Measurements from ENCODE around the gene WDR53.
"Not testable (repeated sequence)": the region's sequence is repeated elsewhere in the genome, so short reads cannot be mapped to it uniquely, and the experiment has no call there.

WDR53 gene

DNA sequence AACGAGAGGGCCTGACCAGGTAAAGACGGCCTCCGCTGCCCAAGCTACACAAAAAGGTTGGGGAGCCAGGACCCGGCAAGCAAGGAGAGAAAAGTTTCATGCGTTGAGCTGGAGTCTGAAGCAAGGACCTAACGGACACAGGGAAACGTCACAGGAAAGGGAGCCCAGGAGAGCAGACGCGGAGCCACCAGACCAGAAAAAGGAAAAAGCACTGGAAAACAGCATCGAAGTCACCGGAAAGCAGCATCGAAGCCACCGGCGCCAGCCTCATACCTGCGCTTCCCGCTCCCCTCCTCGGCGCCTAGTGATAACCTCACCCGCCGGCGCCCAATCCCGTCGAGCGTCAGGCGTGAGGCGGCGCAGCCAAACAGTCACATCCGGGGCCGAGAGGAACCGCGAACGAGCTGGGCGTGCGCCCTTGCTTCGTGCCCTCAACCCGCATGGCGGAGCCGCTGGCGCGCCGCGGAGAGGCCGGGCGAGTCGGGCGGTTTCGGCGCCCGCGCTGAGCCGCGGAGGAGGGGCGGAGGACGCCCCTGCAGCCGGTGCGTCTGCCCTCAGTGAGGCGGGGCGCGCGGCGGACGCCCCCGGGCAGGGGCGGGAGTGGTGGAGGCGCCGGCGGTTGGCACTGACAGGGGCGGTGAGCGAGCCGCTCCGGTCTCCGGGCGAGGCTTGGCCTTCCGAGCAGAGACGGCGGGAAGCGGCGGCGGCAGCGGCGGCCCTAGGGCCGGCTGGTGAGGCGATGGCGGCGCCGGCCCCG, at the start of gene WDR53, which contains the start of gene FBXO45:
WDR53 (minus strand) TSS at position 309 of the 757 bp plus-strand sequence. CDS start 7,079 bp downstream, outside the sequence.
FBXO45 (plus strand) TSS at position 415 of the 757 bp plus-strand sequence; CDS start at position 740, 325 bp downstream.
- peak; percentile 97 for DNase-seq

DNA sequence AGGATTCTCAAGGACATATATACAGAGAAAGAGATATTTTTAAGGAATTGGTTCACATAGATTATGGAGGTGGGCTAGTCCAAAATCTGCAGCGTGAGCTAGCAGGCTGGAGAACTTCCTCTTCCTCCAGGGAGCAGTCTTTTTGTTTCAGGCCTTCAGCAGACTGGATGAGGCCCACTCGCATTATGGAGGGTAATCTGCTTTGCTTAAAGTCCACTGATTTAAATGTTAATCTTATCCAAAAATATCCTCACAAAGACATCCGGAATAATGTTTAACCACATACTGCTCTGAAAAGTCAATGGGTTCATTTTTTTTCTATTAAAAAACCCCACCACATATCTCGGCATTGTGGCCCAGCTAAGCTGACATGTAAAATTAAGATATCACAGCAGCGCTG, 48.9 kb upstream of the WDR53 start:
- DNase-seq: no peak

DNA sequence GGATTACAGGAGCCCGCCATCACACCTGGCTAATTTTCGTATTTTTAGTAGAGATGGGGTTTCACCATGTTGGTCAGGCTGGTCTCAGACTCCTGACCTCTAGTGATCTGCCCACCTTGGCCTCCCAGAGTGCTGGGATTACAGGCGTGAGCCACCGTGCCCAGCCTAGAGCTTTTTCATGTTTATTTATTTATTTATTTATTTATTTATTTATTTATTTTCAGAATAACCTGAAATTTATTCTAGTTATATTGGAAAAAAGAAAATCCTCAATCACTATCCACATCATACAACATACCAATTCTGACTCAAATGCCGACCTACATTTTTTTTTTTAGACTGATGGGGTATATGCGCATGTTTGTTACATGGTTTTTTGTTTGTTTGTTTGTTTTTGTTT, 46.9 kb upstream of the WDR53 start:
- not testable (repeated sequence) for DNase-seq

DNA sequence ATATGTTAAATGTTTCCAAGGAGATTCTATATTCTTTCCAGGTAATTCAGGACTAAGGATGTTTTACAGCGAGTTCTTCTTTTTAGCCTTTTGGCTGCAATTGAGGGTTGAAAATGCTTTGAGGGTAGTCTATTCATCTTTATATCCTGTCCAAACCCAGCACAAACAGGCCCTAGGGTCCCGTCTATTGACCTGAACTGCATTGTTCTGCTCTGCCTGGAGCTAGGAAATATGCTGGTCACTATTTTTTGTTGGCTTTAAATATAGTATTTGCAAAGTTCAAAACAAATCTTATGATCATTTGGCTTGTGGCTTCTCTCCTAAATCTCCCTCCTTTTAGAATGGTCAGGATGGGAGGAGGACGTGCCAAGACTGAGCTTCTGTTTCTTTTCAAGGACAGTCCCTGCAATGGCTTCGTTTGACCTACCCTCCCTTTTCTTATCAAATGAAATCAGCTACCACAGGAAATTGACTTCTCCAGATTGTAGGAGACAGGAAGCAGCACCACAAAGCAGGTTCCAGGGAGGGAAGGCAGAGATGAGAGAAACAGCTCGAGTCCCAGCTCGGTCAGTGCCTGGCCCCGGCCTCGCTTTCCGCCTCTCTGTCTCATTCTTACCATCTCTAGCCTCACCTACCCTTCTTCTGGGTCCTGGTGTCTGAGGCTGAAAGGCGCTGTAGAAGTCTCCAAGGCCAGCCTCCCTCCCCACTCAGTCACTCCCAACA, 43.6 kb upstream of the WDR53 start:
- DNase-seq: no peak

DNA sequence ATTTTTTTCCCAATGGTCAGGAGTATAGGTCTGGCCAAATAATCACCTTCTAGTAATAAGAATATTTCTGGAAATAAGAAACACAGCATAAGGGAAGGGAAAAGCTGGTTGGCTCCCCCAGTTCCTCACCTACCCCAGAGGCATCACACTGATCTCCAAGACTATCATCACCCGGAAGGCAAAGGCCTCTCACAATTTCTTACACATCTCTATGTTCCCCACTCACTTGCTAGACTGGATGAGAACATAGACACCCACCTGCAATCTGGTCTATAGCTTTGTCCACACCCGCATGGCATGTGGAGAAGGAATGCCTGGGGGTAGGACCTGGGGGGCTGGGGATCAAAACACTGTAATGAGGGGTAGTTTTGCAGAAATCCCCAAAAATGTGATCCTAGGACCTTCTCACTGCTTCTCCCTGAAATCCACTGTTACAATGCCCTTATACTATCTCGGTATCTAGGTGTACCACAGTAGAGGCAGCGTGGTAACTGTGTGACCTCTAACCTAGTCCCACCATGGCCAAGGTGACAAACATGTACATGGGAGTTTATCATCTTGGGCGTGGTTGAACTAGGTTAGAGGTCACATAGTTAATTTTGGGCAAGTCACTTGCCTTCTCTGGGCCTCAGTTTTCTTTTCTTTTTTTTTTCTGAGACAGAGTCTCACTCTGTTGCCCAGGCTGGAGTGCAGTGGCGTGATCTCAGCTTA, 41.6 kb upstream of the WDR53 start:
- DNase-seq: no peak

DNA sequence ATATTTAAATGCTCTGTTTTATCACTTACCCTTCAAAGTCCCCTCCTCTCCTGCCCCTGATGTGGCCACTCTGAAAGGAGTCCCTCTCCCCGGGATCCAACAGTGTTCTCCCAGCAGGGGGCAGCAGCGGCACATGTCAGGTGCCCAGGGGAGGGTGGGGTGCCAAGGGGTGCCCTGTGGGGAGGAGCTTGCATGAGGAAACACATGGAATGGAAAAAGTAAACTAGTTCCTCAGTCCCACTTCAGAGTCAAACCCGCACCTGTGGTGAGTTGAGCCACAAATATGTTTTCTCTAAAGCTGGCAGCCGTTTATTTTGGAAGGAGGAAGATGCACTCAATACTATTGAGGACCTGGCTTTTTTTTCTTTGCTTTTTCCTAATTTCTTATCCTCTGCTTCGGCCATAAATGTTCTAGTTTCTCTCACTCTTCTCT, 41.0 kb upstream of the WDR53 start:
- DNase-seq: peak; percentile 84

DNA sequence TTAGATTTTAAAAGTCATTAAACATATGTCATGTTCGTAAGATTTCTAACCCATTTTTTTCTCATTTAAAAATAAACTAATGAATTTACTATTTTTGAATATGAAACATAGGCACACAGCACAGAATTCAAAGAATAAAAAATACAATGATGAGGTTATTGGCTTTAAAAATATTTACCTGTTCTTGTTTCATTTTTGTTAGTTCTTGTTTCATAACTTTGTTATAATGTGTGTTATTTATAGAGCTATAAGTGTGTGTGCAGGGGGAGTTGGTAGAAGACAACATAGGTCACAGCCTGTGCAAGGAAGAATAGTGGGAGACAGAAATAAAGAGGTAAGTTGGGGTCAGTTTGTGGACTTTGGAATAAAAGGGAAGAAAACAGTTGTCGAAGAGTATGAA, 40.3 kb upstream of the WDR53 start:
- DNase-seq: no peak

DNA sequence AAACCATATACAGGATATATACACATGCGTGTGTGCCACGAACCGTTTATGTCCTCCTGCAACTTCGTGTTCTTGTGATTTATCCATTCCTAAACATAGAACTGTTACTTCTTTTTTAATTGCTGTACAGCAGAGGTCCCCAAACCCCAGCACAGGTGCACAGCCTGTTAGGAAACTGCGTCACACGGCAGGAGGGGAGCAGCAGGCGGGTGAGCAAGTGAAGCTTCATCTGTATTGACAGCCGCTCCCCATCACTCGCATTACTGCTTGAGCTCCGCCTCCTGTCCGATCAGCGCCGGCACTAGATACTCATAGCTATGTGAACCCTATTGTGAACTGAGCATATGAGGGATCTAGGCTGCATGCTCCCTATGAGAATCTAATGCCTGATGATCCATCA, 36.2 kb upstream of the WDR53 start:
- DNase-seq: no peak

DNA sequence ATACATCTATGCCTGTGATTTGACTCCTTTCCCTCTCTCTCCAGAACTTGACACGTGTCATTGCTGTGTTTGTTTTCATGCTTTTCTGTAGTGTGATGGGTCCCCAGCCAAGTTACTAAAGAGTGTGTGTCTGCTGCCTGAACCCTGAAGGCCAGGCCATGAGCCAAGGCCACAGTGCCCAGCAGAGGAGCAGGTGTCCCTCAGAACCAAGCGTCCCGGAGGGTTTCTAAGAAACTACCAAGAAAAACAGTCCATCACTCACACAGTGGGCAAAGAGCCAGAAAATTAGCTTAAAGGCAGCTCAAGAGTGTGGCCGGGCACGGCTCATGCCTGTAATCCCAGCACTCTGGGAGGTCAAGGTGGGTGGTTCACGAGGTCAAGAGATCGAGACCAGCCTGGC, 35.3 kb upstream of the WDR53 start:
- no peak for DNase-seq

DNA sequence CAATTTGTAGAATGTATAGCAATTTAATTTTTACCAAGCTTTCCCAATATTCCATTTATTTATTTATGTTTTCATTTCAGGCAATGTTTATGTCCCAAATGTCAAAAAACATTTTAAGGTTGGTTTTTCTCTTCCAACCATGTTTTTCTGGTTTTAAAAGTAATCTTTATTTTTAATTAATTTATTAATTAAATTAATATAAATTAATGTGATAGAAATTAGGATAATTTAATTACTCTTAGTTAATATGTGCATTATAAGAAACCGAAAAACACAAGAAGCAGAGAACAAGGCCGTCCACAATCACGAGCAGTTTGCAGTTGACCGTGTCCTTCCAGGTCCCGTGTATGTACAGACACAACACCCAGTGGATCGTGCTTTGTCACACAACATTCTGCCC, 34.3 kb upstream of the WDR53 start:
- DNase-seq: no peak

DNA sequence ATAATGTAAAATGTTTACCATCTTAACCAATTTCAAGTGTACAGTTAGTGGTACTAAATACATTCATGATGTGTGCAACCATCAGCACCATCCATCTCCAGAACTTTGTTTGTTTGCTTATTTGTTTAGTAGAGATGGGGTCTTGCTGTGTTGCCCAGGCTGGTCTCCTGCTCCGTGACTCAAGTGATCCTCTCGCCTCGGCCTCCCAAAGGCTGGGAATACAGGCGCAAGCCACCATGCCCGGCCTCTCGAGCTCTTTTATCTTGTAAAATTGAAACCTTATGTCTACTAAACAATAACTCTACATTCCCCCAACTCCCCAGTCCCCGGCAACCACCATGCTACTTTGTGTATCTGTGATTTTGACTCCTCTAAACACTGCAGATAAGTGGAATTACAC, 32.0 kb upstream of the WDR53 start:
- no peak for DNase-seq

DNA sequence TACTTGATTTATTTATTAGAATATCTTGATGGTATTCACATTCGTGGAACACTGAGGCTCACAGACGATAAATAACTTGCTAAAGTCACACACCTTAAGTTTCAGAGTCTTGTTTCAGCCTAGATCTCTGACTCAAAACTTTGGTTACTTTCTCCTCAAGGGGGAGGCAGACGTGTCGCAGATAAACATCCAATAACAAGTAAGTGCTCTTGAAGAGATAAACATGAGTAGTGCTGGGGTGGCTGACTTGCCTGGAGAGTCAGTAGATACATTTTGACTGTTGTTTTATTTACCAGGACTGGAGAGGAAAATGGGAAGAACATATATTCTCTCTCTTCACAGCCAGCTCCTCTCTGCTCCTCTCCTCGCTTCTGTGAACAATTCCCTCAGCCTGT, 31.4 kb upstream of the WDR53 start:
- no peak for DNase-seq

DNA sequence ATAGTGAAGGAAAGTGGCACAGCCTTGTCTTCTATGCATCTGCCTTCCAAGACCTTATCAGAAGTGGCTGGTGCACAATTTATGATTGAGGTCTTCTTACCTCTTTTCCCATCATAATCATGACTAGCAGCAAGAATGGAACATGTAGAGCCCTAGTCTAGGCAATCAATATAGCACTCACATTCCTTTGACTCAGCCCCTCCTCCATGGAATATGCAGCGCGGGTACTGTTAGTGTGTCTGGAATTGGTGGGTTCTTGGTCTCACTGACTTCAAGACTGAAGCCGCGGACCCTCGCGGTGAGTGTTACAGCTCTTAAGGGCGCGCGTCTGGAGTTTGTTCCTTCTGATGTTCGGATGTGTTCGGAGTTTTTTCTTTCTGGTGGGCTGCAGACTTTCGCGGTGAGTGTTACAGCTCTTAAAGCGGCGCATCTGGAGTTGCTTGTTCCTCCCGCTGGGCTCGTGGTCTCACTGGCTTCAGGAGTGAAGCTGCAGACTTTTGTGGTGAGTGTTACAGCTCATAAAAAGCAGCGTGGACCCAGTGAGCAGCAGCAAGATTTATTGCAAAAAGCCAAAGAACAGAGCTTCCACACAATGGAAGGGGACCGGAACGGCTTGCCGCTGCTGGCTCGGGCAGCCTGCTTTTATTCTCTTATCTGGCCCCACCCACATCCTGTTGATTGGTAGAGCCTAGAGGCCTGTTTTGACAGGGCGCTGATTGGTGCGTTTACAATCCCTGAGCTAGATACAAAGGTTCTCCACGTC, 29.8 kb upstream of the WDR53 start:
- not testable (repeated sequence) for DNase-seq

DNA sequence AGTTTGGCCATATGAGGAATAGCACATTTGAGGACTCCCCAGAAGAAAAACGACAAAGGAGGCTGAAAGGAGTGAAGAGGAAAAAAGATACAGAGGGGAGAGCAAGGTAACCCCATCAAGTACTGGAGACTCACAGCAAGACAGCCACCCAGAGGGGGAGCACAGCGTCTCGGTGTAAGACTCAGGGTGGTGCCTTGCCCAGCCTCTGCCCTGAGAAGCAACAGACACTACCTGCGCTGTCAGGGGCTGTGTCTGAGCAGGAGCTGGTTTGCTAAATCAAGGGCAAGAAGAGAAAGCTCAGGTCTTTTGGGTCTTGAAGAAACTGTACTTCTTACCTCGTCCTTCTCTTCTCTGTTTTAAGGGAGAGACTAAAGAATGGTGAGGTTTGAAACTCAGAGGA, 28.0 kb upstream of the WDR53 start:
- DNase-seq: no peak

DNA sequence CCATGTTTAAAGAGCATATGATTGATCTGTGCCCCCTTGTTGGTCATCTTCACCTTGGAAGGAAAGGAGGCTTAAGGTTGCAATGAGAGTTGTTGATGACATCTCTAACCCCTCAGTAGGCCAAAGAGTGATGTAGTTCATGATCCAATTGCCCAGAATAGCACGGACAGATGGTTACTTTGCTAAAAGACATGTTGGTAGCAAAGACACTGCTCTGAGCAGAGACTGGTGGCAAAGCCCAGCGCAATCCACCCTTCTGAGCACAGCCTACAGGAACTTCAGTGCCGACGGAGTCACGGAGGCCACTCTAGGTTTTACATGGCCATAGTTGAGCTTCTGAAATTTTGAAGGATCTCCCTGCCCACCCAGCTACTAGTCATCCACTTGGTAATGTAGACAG, 21.9 kb upstream of the WDR53 start:
- no peak for DNase-seq

DNA sequence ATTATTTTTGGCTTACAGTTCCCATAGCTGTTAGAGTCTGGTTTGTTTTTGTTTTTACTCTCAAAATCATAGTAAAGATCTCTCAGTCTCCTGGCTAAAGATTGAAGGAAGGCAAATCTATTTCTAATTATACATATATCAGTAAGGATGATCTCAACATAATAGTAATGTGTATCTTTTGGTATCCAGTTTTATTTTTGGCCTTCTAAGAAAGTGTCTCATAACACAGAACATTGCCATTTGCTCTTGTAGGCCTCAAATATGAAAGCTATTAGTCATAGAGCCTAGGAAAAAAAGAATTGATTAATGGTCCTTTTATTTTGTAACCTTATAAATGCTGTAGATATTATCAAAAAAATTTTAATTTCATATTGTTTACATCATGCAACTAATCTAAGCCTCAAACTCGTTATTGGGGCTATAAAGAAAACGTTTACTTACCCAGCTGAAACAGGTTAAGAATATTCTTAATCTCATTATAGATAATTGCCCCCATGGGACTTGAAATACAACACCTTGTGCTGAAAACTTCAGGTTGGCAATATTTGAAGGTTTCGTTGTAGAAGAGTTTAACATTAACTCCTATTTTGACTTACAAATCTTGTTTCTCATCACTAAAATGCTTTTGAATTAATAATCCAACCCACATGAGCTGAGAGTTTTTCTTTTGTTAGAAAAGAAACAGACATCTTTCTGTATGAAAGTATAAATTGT, 16.8 kb upstream of the WDR53 start:
- no peak for DNase-seq

DNA sequence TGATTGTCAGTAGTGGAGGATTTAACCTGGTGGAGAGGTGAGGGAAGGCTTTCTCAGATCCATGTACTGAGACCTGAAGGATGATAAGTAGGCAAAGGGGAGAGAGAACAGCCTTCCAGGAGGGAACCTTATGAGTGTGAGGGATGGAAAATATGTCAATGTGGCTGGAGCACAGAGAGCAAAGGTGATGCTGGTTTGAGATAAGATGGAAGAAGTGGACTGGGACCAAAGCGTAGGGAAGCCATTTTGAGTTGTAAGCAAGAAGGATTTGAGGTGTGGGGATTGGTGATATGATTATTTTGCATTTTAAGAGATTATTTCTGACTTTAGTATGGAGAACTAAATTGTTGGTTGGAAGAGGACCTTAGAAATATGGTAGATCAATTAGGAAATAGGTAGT, 4.0 kb upstream of the WDR53 start:
- no peak for DNase-seq

DNA sequence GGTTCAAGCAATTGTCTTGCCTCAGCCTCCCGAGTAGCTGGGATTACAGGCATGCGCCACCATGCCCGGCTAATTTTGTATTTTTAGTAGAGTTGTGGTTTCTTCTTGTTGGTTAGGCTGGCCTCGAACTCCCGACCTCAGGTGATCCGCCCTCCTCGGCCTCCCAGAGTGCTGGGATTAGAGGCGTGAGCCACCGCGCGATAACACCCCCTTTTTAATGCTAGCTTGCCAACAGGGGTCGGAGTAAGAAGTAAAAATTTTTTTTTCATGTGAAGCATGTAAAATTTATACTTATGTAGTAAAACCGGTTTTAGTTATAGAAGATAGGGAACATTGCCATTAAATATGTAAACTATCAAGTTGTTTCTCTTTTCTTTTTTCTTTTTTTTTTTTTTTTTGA, 2.0 kb upstream of the WDR53 start:
- not testable (repeated sequence) for DNase-seq

DNA sequence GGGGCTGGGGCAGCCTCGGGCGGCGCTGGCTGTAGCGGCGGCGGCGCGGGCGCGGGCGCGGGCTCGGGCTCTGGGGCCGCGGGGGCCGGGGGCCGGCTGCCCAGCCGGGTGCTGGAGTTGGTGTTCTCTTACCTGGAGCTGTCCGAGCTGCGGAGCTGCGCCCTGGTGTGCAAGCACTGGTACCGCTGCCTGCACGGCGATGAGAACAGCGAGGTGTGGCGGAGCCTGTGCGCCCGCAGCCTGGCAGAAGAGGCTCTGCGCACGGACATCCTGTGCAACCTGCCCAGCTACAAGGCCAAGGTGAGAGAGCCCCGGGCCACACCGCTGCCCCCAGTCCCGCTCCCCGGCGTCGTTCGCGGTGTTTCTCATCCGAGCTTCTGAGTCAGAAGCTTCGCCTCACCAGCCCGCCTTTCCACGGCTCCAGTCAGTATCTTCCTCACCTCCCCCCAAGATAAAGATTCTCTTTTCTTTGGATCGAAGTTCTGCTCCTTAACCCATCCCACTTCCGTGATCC, 706 bp upstream of the WDR53 start:
- no peak for DNase-seq

DNA sequence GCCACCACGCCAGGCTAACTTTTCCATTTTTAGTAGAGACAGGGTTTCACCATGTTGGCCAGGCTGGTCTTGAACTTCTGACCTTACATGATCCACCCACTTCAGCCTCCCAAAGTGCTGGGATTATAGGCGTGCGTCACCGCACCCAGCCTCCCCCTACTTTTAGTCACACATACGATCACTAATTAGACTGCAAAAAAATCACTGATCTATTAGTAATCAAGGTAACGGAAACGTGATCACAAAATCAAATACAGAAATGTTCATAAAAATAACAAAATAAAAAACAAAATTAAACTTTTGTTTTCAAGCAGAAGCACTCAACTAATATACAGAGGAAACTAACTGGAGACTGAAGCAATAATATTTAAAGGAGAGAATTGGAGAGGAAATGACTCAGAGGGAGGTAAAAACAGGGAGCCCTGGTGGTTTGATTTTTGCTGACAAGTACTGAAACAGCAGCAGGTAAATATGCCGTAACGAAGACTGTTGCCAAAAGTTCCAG, 4.6 kb downstream of the WDR53 start:
- no peak for DNase-seq

DNA sequence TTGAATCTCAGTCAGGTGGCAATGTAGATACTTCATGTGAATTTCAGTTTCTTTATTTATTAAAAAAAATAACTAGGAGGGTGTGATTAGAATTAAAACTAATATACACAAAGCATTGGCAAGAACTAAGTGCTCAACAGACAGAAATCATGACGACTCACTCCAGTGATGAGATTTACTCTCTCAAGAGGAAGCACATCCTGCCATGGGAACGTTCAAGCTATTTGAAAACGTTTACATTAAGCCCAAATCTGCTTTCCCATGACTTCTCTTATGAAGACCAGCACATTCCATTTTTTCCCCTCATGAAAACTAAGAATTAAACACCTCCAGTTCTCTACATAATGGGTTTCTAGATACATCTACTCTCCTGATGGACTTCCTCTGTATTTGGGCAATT, 8.5 kb downstream of the WDR53 start:
- no peak for DNase-seq

DNA sequence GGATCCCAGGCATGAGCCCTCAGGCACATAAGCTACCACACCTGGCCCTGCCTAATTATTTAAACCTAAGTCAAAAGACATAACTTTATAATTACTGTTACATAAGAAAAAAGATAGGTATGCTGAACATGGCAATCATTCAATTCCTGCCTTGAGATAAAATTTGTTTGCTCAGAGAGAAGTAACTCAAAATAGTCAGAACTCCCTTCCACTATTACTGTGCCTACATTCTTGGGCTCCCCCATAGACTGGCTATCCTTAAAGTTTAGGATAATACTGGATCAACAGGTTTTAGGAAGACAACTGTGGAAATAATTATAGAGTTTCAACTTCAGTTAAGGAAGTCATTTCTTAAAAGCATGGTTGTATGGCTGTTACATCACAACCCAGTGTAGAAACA, 9.9 kb downstream of the WDR53 start:
- DNase-seq: no peak
